Stimulated activated CD8-positive, alpha-beta memory T cell treated with anti-CD3 and anti-CD28 coated beads, Interleukin-2, amount 100 ng/mL, for 1 hour (primary cell): ENCODE measurements around the gene GLI3.

Experiments used
- DNase-seq, 2 donors: peaks; one replicate each; pipeline ENCODE4 v3.0.0-alpha.2; 2020; ENCODE audit warnings: low read depth in 2 of 2

The GLI3 gene

GRCh38 chr7:42033480-42033879 is 203.5 kb downstream of the GLI3 start:
- no peak for DNase-seq

DNA sequence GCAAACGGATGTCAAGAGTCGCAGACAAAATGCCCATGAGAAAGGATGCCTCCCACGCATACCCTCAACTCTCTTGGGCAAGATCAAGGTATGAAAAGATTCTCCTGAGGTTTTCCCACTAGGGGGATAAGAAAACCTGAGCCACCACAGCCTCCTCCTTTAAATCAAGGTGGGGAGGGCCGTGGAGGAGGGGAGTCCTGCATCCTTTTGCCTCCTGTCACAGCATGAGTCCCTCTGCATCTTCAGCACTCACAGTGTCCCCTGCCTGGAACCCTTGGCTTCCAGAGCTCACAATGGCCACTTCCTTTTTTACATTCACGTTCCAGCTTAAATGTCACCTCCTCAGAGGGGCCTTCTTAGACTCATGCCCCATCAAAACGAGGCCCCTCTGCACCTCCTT is 207.6 kb downstream of the GLI3 start:
- DNase-seq = no peak

DNA sequence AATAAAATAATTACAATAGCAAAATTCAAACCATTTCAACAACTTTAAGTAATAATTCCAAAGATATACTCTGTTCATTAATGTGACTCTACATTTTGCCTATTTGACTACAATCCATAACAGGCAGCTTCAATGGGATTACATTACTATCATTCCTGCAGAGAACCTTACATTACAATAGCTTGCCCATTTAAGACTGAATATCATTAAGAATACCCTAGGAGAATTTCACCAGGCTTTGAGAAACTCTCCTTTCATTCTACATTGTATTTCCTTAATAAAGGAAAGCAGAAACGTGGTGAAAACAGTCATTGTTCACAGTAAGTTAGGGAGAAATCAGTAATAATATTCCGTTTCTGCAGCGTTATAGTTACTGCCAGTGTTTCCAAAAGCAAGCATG is 209.5 kb downstream of the GLI3 start:
- no peak for DNase-seq

DNA sequence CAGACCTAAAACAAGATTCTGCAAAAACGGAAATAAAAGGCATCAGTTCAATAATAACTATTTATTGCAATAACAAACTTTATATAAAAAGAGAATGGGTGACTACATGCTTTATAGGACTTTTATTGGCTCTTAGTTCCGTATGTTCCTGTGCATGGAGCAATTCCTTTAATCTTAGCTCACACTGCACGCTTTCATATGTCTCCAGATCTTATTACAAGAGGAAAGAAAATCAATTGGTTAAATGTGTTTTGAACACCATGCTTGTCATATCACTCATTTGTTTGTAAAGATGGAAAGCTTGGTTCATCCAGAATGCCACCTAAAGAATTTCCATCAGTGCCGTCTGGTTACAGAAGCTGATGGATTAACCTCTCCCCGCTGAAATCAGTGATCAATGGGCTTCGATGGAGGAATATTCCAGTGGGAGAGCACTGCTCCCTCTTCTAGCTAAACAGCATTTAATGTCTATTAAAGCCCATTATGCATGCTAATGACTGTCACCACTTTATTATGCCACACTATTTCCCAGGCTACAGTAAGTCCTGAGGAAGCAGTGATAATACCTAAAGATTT is 210.3 kb downstream of the GLI3 start:
- no peak for DNase-seq

DNA sequence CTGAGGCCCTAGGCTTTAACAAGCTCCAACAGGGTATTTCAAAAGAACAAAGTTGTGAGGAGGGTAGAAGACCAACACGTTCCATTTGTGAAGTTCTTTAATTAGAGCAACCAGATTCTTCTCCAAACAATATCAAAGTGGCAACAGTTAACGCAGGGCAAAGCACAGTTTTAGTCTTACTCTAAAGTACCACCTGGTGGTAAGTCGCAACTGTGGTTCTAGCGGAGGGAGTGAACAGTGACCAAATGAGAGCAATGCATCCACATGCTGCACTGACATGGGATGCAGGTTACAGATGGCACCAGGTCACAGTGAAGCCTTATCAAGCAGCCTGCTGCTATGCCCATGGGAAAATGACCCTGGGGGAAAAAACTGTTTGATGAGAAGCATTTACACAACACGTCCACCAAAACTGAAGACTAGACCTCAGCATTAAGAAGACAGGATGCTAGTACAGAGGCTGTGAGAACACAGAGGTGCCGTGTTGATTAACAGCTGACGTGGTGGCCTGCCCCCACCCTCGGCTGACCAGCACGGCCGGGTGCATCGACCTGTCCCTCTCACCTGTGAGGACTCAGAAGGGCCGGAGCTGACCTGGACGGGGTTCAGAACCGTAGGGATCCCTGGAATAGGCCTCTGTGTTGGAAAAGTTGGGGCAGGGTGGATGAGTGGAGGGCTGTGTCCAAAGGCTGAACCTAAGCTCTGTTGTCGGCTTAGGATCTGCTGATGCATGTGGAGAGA is 211.2 kb downstream of the GLI3 start:
- DNase-seq = no peak

- no peak for DNase-seq
These were observed 212.5 kb downstream of the GLI3 start for GRCh38 chr7:42024537-42024936.

DNA sequence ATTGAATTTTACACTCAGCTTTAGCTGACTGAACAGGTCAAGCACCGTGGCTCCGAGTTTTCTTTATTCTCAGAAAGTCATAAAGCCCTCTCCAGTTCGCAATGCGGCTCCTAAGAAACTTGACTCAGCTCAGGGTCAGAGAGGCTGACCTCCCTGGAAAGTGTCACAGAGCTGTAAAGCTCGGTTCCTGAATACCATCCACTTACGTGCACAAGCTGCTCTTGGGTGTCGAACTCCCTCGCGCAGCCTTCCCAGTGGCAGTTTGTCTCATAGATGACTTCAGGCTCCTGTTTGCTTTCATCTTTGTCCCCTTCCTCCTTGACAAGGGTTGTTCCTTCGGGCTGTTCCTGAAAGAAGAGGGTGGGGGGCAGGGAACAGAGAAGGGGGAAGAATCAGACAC is 213.7 kb downstream of the GLI3 start:
- DNase-seq = no peak

- no peak for DNase-seq
These were observed 214.2 kb downstream of the GLI3 start for GRCh38 chr7:42022791-42023190.

GRCh38 chr7:42022056-42022455 is 215.0 kb downstream of the GLI3 start:
- no peak for DNase-seq

- no peak for DNase-seq
These were observed 215.4 kb downstream of the GLI3 start for GRCh38 chr7:42021631-42022030.

DNA sequence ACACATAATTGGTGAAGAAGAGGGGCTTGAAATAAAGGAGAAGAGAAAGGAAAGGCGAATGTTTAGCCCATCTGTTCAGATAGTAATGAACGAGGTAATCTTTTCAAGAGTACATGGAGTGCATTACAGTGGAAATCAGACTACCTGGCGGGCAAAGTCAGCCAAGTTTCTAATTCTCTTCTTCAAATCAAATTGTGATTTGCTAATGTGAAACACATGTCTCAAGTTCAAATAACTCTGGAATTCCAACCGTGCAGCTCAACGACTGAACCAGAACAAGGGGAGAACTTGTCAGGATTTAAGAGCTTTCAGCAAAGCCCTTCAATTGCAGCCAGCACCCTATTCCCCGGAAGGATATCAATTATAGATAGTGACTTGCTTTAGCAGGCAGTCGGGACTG is 216.9 kb downstream of the GLI3 start:
- no peak for DNase-seq

DNA sequence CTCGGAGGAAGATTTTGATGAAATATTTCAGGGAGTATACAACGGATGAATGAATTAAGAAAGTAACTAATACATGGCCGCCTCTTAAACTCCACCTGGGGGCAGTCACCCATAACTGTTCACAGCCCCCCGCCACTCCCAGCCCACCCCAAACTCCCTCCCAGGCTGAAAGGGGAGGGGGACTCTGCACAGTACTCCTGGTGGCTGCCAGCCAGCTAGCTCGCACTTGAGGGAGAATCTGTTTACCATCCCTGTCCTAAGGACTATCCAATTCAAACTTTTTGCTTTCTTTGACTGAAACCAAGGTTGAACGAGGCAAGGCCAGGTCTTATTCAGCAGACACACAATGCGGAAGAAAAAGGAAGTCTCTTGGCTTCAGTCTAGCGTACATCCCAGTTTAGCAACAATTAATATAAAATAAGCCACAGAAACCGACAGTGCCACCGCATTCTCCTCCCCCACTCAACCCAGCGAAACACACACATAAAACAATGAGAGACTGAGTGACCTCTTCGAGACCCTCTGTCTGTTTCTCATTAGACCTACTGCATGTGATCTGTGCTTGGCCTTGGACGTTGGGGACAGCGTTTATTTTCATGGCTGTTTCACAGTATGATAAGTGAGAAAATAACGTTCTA is 219.5 kb downstream of the GLI3 start:
- DNase-seq = no peak

GRCh38 chr7:42016517-42016916 is 220.5 kb downstream of the GLI3 start:
- DNase-seq = no peak

DNA sequence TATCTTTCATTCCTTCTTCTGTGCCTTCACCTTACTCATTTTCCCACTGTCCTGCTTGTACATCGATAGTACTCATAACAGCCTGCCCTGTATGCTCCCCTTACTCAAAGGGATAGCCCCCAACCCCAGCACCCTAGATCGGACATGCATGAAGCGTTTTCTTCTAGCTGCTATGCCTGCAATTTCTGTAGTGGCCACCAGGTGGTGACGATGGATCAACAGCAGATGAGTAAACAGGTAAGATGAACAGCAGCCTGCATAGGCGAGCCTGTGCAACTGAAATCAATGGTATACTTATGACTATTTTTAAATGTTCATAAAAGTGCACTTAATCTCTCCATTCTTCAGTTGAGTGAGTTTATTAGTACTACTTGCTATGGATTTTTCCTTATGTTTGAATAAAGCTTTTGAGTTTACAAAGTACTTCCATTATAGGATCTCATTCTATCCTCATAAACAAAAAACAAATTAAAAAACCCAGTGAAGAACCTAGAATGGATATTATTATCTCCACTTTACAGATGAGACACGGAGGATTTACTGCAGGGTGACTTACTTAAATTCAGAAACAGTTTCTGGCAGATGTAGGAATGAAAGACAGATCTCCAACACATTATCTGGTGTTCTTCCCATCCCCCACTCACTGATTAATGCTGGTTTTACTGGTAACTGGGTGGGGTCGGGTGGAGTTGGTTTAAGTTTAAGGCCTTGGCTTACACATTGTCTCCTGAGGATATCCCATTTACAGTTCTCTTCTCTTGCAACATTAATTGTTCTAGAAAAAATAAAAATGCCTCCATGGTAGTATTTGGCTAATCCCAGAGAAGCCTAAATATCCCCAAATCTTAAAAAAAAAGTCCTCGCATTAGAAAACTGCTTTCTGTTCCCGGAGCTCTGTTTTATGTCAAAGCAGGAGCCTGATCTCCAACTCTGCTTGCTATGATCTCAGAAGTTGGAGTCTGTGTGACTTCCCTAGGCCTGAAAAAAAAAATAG is 222.1 kb downstream of the GLI3 start:
- no peak for DNase-seq

DNA sequence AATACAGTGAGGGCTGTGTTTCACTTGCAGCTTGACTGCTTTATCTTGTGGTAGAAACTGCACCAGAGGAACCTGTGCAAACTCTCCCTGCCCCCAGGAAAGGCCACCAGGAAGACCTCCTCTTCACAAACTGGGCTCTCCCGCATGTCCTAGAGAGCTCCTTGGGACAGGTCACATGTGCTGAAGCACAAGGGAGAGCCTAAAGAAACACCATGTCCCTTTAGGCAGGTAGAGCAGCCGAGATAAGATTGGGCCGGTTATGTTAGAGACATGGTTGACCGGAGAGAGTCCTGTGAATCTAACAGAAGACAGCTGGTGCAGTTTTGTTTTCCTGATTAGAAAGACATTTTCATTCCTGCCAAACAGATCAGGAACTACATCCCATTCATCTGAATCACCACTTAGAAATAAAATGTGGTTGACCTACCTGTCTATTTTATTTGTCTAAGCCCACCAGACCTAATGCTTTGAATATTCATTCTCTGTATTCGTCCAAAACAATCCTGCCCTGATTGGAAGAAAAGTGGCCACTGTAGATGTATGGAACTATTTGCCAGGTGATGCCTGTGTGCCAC is 224.1 kb downstream of the GLI3 start:
- no peak for DNase-seq

GRCh38 chr7:42012313-42012712 is 224.7 kb downstream of the GLI3 start:
- DNase-seq = no peak

DNA sequence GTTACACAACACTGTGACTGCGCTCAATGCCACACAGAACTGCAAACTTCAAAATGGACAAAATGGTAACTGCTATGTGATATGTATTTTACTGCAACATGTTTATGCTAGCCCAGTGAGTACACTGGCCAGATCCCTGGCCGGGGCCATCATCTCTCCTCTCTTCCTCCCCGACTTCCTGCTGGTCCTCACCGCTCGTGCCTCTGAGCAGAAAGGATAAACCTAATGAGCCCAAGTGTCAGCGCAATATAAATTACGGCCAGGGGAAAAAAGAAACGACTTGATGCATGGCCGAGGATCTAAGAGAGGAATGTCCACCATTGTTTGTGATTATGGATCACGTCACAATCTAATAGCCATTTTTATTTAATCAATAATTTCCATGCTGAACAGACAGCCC is 225.2 kb downstream of the GLI3 start:
- no peak for DNase-seq

DNA sequence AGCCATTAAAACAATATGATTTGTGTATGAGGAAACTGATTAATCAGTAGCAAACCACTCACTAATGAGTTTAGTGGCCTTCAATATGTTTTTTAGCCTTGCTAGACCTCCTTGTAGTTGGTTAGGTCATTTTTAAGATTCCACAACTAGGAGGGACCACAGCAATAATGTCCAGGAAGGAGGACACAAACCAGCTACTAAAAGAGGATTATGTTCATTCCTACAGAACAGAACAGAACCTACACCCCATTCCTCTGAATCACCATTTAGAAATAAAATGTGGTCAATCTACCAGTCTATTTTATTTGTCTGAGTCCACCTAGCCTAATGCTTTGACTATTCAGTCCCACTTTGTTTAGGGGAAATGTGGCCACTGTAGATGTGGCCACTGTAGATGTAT is 226.3 kb downstream of the GLI3 start:
- no peak for DNase-seq

DNA sequence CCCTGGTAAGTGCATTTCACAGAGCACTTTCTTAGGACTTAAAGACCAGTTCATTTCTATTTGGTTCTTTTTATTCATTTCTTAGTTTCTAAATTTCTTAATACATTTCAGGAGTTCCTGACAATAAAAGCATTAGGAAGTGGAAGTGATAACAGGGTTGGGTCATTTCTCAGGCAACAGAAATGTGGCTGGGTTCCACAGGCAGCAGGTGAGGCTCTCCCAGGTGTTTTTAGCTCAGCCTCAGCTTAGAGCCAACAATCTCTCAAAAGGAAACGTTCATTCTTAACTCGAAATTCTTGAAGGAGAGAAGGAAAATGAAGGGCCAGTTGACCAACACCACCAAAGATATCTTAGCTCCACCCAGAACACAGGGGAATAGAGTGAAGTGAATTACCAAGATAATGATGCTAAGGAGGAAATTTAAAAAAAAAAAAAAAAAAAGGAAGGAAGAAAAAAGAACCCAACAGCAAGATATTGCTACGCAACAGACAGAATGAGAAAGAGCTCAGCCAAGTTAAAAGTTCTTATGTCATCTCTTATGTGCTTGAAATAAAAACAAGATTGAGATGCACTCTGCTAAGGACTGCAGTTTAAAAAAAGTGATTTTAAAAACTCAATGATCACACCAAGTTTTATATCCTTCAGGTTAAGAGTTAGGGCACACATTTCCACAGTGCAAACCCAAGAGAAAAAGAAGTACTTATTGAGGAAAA is 230.1 kb downstream of the GLI3 start:
- DNase-seq = no peak

- DNase-seq = no peak
These were observed 234.4 kb downstream of the GLI3 start for GRCh38 chr7:42002654-42003053.

DNA sequence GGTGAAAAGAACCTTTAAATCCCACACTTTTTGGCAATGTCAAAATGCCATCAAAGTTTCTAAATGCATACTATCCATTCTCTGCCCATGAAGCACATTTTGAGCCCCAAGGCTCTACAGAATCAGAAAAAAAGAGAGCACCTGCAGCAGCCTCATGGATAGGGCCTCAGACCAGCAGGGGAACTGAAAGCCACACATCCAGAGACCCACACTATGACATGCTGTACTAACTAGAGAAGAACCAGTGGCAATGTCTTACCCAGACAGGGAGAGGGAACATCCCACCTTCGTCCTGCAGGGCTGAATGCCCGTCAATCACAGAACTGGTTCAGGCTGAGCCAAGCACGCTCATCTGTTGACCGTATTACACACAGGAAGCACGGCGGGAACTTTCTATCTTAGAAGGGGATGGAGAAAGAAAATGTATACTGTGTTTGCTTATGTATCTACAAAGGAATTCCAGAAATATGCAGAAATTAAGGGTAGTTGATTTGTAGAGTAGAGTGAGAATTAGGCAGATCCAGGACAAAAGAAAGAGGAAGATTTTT is 237.2 kb downstream of the GLI3 start:
- DNase-seq = no peak
